Measurements from ENCODE around the gene AFF2.

- no peak for TF ChIP-seq CTCF (IDR thresholded peaks at IDR 0.05)
- TF ChIP-seq POLR2A (IDR thresholded peaks at IDR 0.05) = no peak
- no peak for TF ChIP-seq POLR2AphosphoS5 (IDR thresholded peaks at IDR 0.05; ENCODE audit: insufficient read depth in 1 of 2, low read depth in 1 of 2)
Measured at GRCh38 chrX:148577741-148578140, 77.3 kb downstream of the AFF2 start.
